ENCODE measurements around the gene CDC25C.

GRCh38 chr5:138275379-138275782 lies 56.2 kb downstream of the CDC25C start:
- TF ChIP-seq EZH2phosphoT487 (IDR thresholded peaks at IDR 0.05; ENCODE audit: low read depth) = no peak
- no peak for TF ChIP-seq CTCF (IDR thresholded peaks at IDR 0.05; ENCODE audit: low read depth, low read length)

Measured in OCI-LY3 (cell line).